ENCODE data around the gene PHF12. TPM values are rescaled to one million over a fixed set of nuclear protein-coding genes. Genes with fewer than 3 reads are reported as not detected.

PHF12 gene
- total and polyA plus RNA-seq, 9 donors = 16.5 to 37.1 (median 32.5) TPM

GRCh38 chr17:28967221-28968135 is 16.2 kb upstream of the PHF12 start:
- peaks cover 36% of the 10 kb centered on the region for H3K4me1 ChIP-seq (ENCODE audit: control insufficient read depth, insufficient read depth, low read length)
- peaks cover 12% of the 10 kb centered on the region for H3K27me3 ChIP-seq (ENCODE audit: control insufficient read depth, insufficient read depth, low read length)
- no peaks in the 10 kb centered on the region for H3K36me3 ChIP-seq (ENCODE audit: control insufficient read depth, insufficient read depth, low read length)
- H3K9me3 ChIP-seq (replicated peaks; ENCODE audit: control insufficient read depth, low read depth, low read length) = no peaks in the 10 kb centered on the region
- 50% methylated on average over 1 of the region's 7 CpGs for WGBS (ENCODE audit: insufficient coverage)
- no peak for DNase-seq
- no peak overlapping the region for H3K4me3 ChIP-seq (ENCODE audit: low read length)
- no peak overlapping the region for H3K27ac ChIP-seq (ENCODE audit: low read length)

DNA sequence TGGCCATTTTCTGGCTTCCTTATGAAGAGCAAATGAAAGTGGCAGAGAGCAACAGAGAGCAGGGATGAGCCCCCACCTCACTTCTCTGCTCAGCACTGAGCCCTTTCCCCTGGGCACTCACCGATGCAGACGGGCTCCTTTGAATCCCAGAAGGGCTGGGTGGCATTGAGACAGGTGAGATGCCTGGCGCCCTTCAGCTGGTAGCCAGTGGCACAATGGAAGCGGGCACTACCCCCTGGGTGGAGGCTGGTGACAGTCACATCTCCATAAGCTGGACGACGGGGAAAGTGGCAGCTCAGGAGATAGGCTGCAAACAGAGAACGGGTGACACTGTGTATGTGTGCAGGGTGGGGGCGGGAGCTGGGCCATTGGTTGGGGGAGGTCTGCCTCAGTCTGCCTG is 12.5 kb upstream of the PHF12 start:
- H3K4me3 ChIP-seq (ENCODE audit: low read length) = no peak overlapping the region
- peaks cover 3% of the 10 kb centered on the region for H3K27me3 ChIP-seq (ENCODE audit: control insufficient read depth, insufficient read depth, low read length)
- 78% methylated on average over 6 of the region's 8 CpGs for WGBS (ENCODE audit: insufficient coverage)
- DNase-seq = no peak
- no peaks in the 10 kb centered on the region for H3K36me3 ChIP-seq (ENCODE audit: control insufficient read depth, insufficient read depth, low read length)
- peaks cover 13% of the 10 kb centered on the region for H3K4me1 ChIP-seq (ENCODE audit: control insufficient read depth, insufficient read depth, low read length)
- H3K9me3 ChIP-seq (replicated peaks; ENCODE audit: control insufficient read depth, low read depth, low read length) = no peaks in the 10 kb centered on the region
- H3K27ac ChIP-seq (ENCODE audit: low read length) = no peak overlapping the region

DNA sequence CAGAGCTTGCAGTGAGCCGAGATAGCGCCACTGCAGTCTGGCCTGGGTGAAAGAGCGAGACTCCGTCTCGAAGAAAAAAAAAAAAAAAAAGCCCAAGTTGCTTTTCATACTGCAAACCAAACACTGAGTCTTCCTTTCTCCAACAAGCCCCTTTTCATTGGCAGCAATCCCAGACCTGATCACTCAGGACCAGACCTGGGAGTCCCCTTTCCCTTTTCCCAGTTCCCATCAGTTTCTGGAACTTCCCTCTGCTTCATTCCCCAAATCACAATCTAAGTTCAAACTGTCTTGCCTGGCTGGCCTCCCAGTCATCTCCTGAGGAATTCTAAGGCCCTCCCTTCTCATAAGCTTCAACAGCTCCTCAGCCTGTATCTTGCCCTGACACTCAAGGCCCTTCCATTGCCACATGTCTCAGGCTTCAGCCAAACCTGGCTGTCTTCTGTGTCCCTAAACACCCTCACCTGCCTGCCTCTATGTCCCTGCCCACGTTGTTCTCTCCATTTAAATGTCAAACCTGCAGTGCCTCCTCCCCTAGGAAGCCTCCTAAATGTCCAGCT is 11.8 kb upstream of the PHF12 start:
- Histone ChIP-seq H3K36me3 (ENCODE audit: control insufficient read depth, insufficient read depth, low read length) (no peaks in the 10 kb centered on the region), H3K9me3 (replicated peaks; ENCODE audit: control insufficient read depth, low read depth, low read length) (no peaks in the 10 kb centered on the region)
- peak; percentile 51 for DNase-seq

DNA sequence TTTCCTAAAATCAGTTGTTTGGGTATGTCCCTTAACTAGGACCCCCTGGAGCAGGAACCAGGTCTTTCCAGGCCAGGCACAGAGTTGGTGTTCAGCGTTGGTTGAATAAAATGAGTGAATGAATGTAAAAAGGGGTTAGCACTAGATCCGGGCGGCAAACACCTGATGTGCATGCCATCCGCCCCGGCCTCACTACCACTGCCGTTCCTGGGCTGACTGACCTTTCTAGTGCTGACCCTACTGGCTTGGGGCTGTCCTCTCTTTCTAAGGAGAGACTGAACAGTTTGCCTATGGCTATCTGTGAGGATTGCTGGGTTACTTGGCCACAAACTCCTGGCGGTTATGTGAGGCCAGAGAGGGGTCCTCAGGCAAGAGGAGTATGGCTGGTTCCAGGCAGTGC is 10.1 kb upstream of the PHF12 start:
- no peaks in the 10 kb centered on the region for H3K9me3 ChIP-seq (replicated peaks; ENCODE audit: control insufficient read depth, low read depth, low read length)
- H3K4me1 ChIP-seq (ENCODE audit: control insufficient read depth, insufficient read depth, low read length) = no peaks in the 10 kb centered on the region
- H3K27me3 ChIP-seq (ENCODE audit: control insufficient read depth, insufficient read depth, low read length) = peaks cover 3% of the 10 kb centered on the region
- no peak overlapping the region for H3K27ac ChIP-seq (ENCODE audit: low read length)
- 78% methylated on average over 7 of the region's 7 CpGs for WGBS (ENCODE audit: insufficient coverage)
- no peak overlapping the region for H3K4me3 ChIP-seq (ENCODE audit: low read length)
- H3K36me3 ChIP-seq (ENCODE audit: control insufficient read depth, insufficient read depth, low read length) = no peaks in the 10 kb centered on the region
- DNase-seq = no peak

More for the DNA sequence above, 11.8 kb upstream of the PHF12 start:
- peaks cover 3% of the 10 kb centered on the region for H3K27me3 ChIP-seq (ENCODE audit: control insufficient read depth, insufficient read depth, low read length)
- 55% methylated on average over 6 of the region's 6 CpGs for WGBS (ENCODE audit: insufficient coverage)
- H3K4me1 ChIP-seq (ENCODE audit: control insufficient read depth, insufficient read depth, low read length) = peaks cover 6% of the 10 kb centered on the region
- no peak overlapping the region for H3K27ac ChIP-seq (ENCODE audit: low read length)
- H3K4me3 ChIP-seq (ENCODE audit: low read length) = no peak overlapping the region

DNA sequence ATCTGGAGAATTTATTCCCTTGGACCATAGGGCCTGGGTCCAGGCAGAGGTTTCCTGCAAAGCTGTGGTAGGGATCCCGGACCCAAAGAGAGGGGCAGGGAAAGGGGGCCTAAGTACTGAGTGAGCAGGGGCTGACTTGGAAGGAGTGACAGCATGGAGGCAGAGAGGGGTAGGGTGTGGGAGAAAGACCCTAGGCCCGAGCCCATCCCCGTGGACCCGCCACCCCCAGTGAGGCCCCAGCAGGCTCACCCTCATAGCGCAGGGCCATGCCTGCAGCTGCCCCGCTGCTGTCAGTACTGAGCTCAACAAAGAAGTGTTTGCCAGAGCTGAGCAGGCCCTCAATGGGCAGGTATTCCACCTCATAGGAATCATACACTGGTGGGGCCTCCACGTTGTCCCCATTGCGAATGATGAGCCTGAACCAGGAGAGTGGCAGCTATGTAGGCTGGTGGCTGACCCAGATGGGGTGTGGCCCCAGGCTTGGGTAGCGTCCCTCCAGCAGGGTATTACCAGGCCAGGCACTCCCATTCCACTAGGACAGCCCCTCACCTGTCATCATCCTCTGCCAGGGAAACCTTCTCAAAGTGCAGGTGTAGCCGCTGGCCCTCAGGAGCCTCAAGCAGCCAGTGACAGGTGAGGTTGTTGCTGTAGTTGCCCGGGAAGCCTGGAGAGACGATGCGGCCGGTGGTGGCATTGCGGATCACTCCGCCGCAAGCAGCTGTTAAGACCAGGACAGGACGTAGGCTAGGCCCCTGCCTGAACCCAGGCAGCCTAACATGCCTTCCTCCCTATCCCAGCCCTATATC is 9.1 kb upstream of the PHF12 start:
- no peaks in the 10 kb centered on the region for H3K36me3 ChIP-seq (ENCODE audit: control insufficient read depth, insufficient read depth, low read length)
- no peak for DNase-seq
- peaks cover 3% of the 10 kb centered on the region for H3K27me3 ChIP-seq (ENCODE audit: control insufficient read depth, insufficient read depth, low read length)
- H3K4me1 ChIP-seq (ENCODE audit: control insufficient read depth, insufficient read depth, low read length) = peaks cover 2% of the 10 kb centered on the region
- no peaks in the 10 kb centered on the region for H3K9me3 ChIP-seq (replicated peaks; ENCODE audit: control insufficient read depth, low read depth, low read length)
- H3K4me3 ChIP-seq (ENCODE audit: low read length) = no peak overlapping the region
- no peak overlapping the region for H3K27ac ChIP-seq (ENCODE audit: low read length)
- 86% methylated on average over 15 of the region's 18 CpGs for WGBS (ENCODE audit: insufficient coverage)

DNA sequence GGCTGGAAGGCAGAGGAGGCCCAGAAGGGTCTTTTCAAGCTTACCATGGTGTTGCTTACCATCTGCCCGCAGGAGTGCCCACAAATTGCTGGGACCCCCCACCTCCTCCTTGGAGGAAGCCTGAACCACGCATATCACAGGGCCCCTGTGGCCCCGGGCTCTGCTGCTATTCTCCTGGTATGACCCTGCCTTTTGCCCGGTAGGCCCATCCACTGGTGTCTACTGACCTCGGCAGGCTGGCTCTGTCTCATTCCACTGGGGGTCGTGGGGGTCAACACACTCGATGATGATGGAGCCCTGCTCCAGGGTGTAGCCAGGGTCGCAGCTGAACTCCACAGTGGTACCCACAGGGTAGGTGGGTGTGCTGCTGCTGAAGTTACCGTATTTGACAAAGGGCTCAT is 8.2 kb upstream of the PHF12 start:
- Histone ChIP-seq H3K27me3 (ENCODE audit: control insufficient read depth, insufficient read depth, low read length) (peaks cover 3% of the 10 kb centered on the region), H3K9me3 (replicated peaks; ENCODE audit: control insufficient read depth, low read depth, low read length) (no peaks in the 10 kb centered on the region), H3K36me3 (ENCODE audit: control insufficient read depth, insufficient read depth, low read length) (no peaks in the 10 kb centered on the region), H3K4me1 (ENCODE audit: control insufficient read depth, insufficient read depth, low read length) (peaks cover 8% of the 10 kb centered on the region), H3K4me3 (ENCODE audit: low read length) (no peak overlapping the region), H3K27ac (ENCODE audit: low read length) (no peak overlapping the region)
- WGBS (ENCODE audit: insufficient coverage) = 85% methylated on average over 9 of the region's 9 CpGs
- no peak for DNase-seq

DNA sequence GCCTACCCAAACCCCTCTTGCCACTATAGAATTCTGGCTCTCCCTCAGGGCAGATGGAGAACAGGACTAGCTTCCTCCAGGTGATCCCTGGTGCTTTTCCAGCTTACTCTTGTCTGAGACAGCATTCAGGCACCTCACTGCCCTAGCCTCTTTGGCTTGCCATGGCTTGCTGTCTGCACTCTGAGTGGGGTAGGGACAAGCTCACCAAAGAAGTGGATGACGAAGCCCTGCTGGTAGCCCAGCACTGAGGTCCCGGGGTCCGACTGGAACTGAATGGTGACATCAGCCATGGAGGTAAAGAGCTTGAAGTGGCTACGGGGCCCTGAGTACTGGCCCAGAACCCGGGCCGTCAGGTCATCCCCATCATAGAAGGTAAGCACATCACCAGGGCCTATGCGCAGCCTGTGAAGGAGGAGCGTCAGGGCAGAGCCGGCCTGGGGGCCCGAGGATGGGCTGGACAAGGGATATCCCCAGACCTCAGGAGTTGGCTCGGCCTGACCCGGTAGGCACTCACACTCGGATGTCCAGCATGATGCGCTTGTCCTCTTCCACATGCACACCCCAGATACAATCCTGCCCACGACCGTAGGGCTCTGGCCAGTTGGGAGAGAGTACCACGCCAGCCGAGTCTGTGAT is 7.6 kb upstream of the PHF12 start:
- Histone ChIP-seq H3K27me3 (ENCODE audit: control insufficient read depth, insufficient read depth, low read length) (peaks cover 3% of the 10 kb centered on the region), H3K4me1 (ENCODE audit: control insufficient read depth, insufficient read depth, low read length) (peaks cover 8% of the 10 kb centered on the region), H3K9me3 (replicated peaks; ENCODE audit: control insufficient read depth, low read depth, low read length) (no peaks in the 10 kb centered on the region), H3K27ac (ENCODE audit: low read length) (no peak overlapping the region), H3K36me3 (ENCODE audit: control insufficient read depth, insufficient read depth, low read length) (no peaks in the 10 kb centered on the region), H3K4me3 (ENCODE audit: low read length) (no peak overlapping the region)
- WGBS (ENCODE audit: insufficient coverage) = 88% methylated on average over 13 of the region's 18 CpGs
- no peak for DNase-seq

DNA sequence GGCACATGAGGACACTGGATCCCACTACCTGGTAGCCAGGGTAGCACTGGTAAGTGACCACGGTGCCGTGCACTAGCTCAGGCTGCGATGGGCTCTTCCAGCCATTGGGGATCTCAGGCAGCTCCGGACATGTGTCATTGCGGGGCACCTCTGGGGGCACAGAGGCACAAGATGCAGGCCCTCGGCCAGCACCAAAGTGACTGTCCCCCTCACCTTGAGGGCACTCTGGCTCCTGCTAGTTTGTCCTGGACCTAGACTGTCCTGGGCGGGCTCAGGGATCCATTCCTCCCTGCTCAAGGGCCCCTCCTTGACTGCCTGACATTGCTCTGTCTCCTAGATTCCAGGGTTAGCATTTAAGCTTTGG is 6.7 kb upstream of the PHF12 start:
- H3K9me3 ChIP-seq (replicated peaks; ENCODE audit: control insufficient read depth, low read depth, low read length) = no peaks in the 10 kb centered on the region
- 89% methylated on average over 7 of the region's 7 CpGs for WGBS (ENCODE audit: insufficient coverage)
- H3K27me3 ChIP-seq (ENCODE audit: control insufficient read depth, insufficient read depth, low read length) = no peaks in the 10 kb centered on the region
- DNase-seq = no peak
- peaks cover 8% of the 10 kb centered on the region for H3K4me1 ChIP-seq (ENCODE audit: control insufficient read depth, insufficient read depth, low read length)
- H3K27ac ChIP-seq (ENCODE audit: low read length) = no peak overlapping the region
- no peaks in the 10 kb centered on the region for H3K36me3 ChIP-seq (ENCODE audit: control insufficient read depth, insufficient read depth, low read length)
- no peak overlapping the region for H3K4me3 ChIP-seq (ENCODE audit: low read length)

- Histone ChIP-seq H3K27me3 (ENCODE audit: control insufficient read depth, insufficient read depth, low read length) (no peaks in the 10 kb centered on the region), H3K27ac (ENCODE audit: low read length) (no peak overlapping the region), H3K9me3 (replicated peaks; ENCODE audit: control insufficient read depth, low read depth, low read length) (no peaks in the 10 kb centered on the region), H3K4me1 (ENCODE audit: control insufficient read depth, insufficient read depth, low read length) (peaks cover 13% of the 10 kb centered on the region), H3K36me3 (ENCODE audit: control insufficient read depth, insufficient read depth, low read length) (no peaks in the 10 kb centered on the region), H3K4me3 (ENCODE audit: low read length) (no peak overlapping the region)
- no peak for DNase-seq
- 81% methylated on average over 5 of the region's 13 CpGs for WGBS (ENCODE audit: insufficient coverage)
Measured at GRCh38 chr17:28957277-28957991, 6.1 kb upstream of the PHF12 start.
